Brain microvascular endothelial cell (primary cell): ENCODE data around the gene MEGF11.
"Not testable (repeated sequence)": the region's sequence is repeated elsewhere in the genome, so short reads cannot be mapped to it uniquely, and the experiment has no call there.

Experiments used
- DNase-seq: peaks from one replicate; pipeline ENCODE4 v3.0.0-alpha.2; 2020
- H3K27ac ChIP-seq: fragments of 250-450 bp; sonication (Bioruptor Pico); 2 replicates; pipeline ENCODE4 v1.5.1; 2020; ENCODE audit warnings: mild to moderate bottlenecking, moderate library complexity
- H3K27me3 ChIP-seq: fragments of 250-450 bp; sonication (Bioruptor Pico); replicated peaks from 2 replicates; pipeline ENCODE4 v1.5.1; 2020; ENCODE audit warnings: mild to moderate bottlenecking
- H3K36me3 ChIP-seq: fragments of 250-450 bp; sonication (Bioruptor Pico); replicated peaks from 2 replicates; pipeline ENCODE4 v1.5.1; 2020; ENCODE audit warnings: mild to moderate bottlenecking
- H3K4me3 ChIP-seq: 2 replicates; pipeline ENCODE4 v1.5.1; 2011; ENCODE audit warnings: low read depth, mild to moderate bottlenecking, control low read depth, low read length, moderate library complexity
- CTCF ChIP-seq: IDR thresholded peaks from 2 replicates; pipeline ENCODE4 v1.5.1; 2011; ENCODE audit warnings: low read depth, mild to moderate bottlenecking, moderate library complexity, low read length, control low read depth, inconsistent platforms; ENCODE audit errors: missing control alignments
- in situ Hi-C: cut with HindIII; loops from 2 replicates; pipeline ENCODE4 v1.10.0; 2017; ENCODE audit warnings: low sequenced_read_pairs, low pct_ligation_motif_present

The MEGF11 gene

GRCh38 chr15:65978110-65978509 is 275.4 kb downstream of the MEGF11 start:
- DNase-seq: no peak
- Histone ChIP-seq H3K27me3 (peaks cover 22% of the 10 kb centered on the region), H3K4me3 (no peak overlapping the region), H3K27ac (no peak overlapping the region), H3K36me3 (no peaks in the 10 kb centered on the region)
- TF ChIP-seq CTCF: no peak
- in situ Hi-C loops: no loop called here

GRCh38 chr15:65976196-65976595 is 277.4 kb downstream of the MEGF11 start:
- in situ Hi-C loops, H3K4me3 ChIP-seq, DNase-seq, H3K36me3 ChIP-seq, H3K27ac ChIP-seq, H3K27me3 ChIP-seq: not testable (repeated sequence)

- Histone ChIP-seq H3K4me3 (no peak overlapping the region), H3K36me3 (no peaks in the 10 kb centered on the region), H3K27me3 (peaks cover 13% of the 10 kb centered on the region), H3K27ac (no peak overlapping the region)
- DNase-seq: no peak
- no peak for TF ChIP-seq CTCF
- in situ Hi-C loops: no loop called here
These were observed 281.9 kb downstream of the MEGF11 start for GRCh38 chr15:65971741-65971995.

GRCh38 chr15:65970937-65971740 is 282.4 kb downstream of the MEGF11 start:
- H3K27ac ChIP-seq: no peak overlapping the region
- no peak for TF ChIP-seq CTCF
- H3K36me3 ChIP-seq: no peaks in the 10 kb centered on the region
- no peak overlapping the region for H3K4me3 ChIP-seq
- DNase-seq: no peak
- H3K27me3 ChIP-seq: peaks cover 13% of the 10 kb centered on the region
- in situ Hi-C loops: no loop called here

GRCh38 chr15:65969865-65970816 is 283.4 kb downstream of the MEGF11 start:
- Histone ChIP-seq H3K27me3 (peaks cover 13% of the 10 kb centered on the region), H3K4me3 (no peak overlapping the region), H3K36me3 (no peaks in the 10 kb centered on the region), H3K27ac (no peak overlapping the region)
- no peak for TF ChIP-seq CTCF
- in situ Hi-C loops: no loop called here
- DNase-seq: no peak

- Histone ChIP-seq H3K36me3 (no peaks in the 10 kb centered on the region), H3K27ac (no peak overlapping the region), H3K4me3 (no peak overlapping the region), H3K27me3 (peaks cover 11% of the 10 kb centered on the region)
- DNase-seq: no peak
- in situ Hi-C loops: no loop called here
- no peak for TF ChIP-seq CTCF
These were observed 285.0 kb downstream of the MEGF11 start for GRCh38 chr15:65968511-65968910.
